ENCODE results near the gene OR52D1. TPM values are rescaled to one million over a fixed set of nuclear protein-coding genes. Genes with fewer than 3 reads are reported as not detected.
A peak's percentile ranks its signal among the peaks of the same experiment; 100 is the strongest.

The OR52D1 gene
- not detected in 2 replicates for total RNA-seq (2014; rRNA removed; shearing (Covaris generic))

DNA sequence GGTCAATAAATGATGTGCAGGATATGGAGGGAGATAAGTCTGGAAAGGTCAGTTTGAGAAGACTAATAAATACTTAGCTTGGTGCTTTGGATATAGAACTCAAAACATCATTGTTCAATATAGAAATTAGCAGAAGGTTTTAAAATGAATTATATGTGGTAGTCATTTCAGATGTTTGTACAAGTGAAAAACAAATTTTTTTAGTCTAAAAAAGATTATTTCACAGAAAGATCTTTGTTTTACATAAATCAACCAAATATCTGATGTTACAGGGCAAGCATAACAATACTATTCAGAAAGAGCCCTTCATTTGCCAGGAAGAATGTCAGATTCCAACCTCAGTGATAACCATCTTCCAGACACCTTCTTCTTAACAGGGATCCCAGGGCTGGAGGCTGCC lies at the start of gene OR52D1:
OR52D1 (plus strand) TSS at position 301 of the 400 bp plus-strand sequence; CDS start at position 323, 22 bp downstream.
- DNase-seq (ENCODE audit: low spot score): no peak

DNA sequence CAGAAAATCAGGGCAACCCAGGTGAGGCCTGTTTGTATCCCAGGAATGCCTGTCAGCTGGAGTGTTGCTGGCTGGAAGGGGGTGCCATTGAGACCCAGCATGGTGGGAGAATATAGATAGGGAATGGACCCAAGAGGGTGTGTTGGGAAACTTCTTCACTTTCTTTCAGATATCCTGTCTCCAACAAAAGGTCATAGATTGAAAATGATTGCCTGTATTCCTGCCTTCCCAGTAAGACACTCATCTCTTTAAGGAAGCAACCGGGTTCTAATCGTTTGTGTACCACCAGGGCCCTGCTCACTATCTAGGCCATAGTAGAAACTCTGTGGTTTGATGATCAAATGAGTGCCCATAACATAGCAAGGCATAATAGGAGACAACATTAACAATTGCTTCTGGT lies 47.1 kb upstream of the OR52D1 start, which contains the start of gene OR51I1:
OR51I1 (minus strand) TSS at position 101 of the 400 bp plus-strand sequence; CDS start at position 101, 0 bp downstream.
- no peak for DNase-seq (ENCODE audit: low spot score)

- no peak for DNase-seq (ENCODE audit: low spot score)
These were observed 44.6 kb upstream of the OR52D1 start for GRCh38 chr11:5443835-5444393.

GRCh38 chr11:5449023-5449422 lies 39.5 kb upstream of the OR52D1 start, which contains the start of gene OR51I2:
Gene OR51I2 (plus strand): TSS chr11:5449323. CDS start chr11:5453489, 4,166 bp downstream.
- no peak for DNase-seq (ENCODE audit: low spot score)

GRCh38 chr11:5449432-5449831 lies 39.1 kb upstream of the OR52D1 start:
- DNase-seq (ENCODE audit: low spot score): no peak

DNA sequence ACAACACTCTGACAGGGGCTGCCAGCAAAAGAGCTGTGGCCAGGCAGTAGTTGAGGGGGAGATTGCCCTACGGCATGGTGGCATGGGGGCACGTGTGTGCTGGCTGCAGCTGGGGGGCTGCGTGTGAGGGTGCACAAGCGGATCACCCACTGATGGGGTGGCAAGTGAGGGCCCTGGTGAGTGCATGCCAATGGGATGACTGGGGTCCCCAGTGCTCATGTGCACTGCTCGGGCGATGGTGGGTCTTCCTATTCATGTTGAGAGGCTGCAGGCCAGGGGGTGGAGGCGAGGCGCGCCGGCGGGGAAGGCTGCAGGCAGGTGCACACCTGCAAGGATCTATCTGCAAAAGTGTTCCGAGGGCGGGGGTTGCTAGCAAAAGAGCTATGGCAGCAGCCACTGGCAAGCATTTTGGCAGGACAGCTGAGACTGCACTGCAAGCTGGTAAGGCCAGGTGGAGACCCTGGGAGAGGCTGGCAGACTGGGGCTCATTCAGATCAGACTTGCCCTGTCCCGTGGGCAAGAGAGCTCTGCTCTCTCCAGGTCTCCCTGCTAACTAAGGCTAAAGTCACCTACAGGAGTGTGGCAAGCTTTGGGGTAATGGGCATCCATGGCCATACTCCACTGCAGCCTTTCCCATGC lies 27.4 kb upstream of the OR52D1 start:
- no peak for DNase-seq (ENCODE audit: low spot score)

DNA sequence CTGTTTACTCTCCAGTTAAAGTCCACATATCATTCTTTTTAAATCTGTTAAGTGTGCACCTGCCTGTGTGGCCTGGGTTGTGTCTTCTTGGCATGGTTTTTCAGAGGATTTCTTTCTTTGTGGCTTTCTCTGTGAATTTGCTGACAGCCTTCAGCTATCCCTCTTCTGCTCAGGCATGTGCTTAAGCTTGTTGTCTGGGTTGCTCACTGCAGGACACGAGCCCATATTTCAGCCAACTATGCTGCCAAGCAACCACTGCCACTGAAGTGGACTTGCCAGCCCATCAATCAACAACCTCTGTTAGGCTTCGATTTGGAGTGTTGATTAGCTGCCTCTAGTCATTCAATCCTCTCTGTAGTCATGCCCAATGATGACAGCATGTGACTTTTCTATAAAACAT lies 21.0 kb upstream of the OR52D1 start:
- no peak for DNase-seq (ENCODE audit: low spot score)

DNA sequence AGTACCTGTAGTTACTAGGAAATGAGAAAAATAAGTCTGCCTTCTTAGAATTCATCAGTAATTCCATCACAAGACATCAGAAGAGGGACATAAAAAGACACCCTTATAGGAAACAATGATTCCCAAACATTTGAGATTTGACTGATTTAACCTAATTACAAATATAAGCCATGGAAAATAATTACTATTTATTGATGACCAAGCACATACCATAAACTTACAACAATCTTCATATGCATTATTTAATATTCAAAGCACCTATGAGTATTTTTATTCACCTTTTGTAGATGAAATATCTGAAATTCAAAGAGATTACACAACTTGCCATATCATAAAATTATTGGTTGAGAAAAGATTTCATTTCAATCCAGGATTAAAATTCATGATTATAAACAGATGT lies 14.6 kb upstream of the OR52D1 start:
- DNase-seq (ENCODE audit: low spot score): no peak

GRCh38 chr11:5476186-5476819 lies 12.2 kb upstream of the OR52D1 start:
- DNase-seq (ENCODE audit: low spot score): peak; percentile 40

GRCh38 chr11:5486003-5486402 lies 2.5 kb upstream of the OR52D1 start:
- DNase-seq (ENCODE audit: low spot score): no peak

- no peak for DNase-seq (ENCODE audit: low spot score)
These were observed 2.1 kb upstream of the OR52D1 start for GRCh38 chr11:5486421-5486820.

GRCh38 chr11:5488798-5489399 lies 414 bp downstream of the OR52D1 start:
- DNase-seq (ENCODE audit: low spot score): no peak

DNA sequence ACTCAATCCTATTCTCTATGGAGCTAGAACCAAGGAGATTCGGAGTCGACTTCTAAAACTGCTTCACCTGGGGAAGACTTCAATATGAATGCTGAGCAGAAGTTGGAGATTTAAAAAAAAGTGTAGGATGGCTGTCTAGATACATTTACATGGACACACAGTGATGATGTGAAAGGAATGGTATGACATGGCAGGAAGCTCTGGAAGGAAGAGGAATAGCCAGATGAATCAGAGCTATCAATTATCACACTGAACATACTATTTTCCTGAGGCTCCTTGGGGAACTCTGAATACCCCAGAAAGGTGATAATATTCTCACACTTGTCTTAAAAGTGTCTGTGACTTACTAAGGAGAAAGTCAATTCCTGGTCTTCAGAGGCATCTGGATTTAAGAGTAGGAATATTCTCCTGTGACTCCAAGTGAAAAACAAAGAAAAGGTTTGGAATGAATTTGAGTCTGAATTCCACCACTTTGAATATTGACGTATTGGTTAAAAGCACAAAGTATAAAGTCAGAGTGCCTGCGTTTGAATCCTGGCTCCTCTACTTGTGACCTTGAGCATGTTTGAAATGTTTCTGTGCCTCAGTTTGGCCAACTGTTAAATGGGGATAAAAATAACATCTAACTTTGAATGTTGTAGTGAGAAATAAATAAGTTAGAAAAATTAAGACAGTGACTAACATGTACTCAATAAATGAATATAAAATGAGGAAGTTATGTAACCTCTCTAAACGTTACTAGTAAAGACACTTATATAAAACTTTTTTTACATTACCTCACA lies 1.3 kb downstream of the OR52D1 start:
- no peak for DNase-seq (ENCODE audit: low spot score)

- DNase-seq (ENCODE audit: low spot score): no peak
These were observed 11.2 kb downstream of the OR52D1 start for GRCh38 chr11:5499671-5500070.

DNA sequence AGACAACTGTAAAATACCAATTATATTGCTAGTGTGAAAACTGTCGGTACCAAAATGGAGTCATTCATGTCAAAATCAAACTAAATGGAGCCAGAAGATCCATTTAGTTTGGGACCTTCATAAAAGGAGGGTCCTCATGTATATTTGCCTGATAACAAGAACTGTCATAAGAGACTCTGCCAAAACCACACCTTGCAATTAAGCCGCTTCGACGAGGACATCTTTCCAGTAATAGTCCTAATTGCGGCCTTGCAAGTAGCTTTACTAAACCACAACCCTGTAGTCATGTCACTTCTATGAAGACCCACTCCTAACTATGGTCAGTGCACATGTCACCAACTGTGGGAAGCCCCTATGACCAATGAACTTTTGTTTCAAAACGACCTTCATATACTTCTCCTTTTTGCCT lies 11.9 kb downstream of the OR52D1 start:
- DNase-seq (ENCODE audit: low spot score): no peak

DNA sequence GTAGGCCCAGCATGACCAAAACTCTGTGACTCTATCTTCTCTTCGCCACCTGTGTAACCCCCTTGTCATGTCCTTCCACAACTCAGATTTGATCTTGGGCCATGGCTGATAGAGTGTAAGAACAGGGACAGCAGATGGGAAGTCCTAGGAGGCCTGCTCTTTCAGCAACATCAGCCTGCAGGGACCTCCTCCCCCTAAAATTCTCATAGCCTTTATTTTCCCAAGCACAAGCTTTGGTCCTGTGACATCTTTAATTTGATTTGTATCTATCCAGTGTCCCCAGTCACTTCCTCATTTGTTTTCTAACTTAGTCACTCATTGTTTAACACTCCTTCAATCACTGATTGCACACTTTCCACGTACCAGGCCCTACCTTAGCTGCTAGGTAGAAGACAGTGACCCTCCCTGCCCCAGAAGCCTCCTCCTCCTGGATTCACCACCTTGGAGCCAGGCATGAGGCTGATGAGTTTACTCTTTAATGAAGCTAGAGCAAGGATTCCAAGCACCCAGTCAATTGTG lies 16.0 kb downstream of the OR52D1 start:
- no peak for DNase-seq (ENCODE audit: low spot score)

DNA sequence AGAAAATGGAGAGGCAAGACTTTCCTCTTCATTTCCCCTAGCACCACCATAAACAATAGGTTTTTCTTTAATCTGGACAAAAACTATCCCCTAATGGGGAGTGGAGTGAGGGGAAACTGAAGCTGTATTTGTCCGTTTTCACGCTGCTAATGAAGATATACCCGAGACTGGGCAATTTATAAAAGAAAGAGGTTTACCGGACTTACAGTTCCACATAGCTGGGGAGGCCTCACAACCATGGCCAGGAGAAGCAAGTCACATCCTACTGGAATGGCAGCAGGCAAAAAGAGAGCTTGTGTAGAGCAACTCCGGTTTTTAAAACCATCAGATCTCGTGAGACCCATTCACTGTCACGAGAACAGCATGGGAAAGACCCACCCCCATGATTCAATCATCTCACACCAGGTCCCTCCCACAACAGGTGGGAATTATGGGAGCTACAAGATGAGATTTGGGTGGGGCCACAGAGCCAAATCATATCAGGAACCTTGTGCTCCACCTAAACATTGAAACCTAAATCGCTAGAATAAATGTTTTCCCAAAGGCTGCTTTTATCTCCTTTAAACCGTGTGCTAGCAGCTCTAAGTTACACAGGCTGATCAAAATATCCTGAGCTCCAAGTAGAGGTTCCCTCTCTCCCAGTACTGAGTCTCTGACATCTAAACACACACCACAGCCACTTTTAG lies 17.0 kb downstream of the OR52D1 start:
- DNase-seq (ENCODE audit: low spot score): peak; percentile 39

DNA sequence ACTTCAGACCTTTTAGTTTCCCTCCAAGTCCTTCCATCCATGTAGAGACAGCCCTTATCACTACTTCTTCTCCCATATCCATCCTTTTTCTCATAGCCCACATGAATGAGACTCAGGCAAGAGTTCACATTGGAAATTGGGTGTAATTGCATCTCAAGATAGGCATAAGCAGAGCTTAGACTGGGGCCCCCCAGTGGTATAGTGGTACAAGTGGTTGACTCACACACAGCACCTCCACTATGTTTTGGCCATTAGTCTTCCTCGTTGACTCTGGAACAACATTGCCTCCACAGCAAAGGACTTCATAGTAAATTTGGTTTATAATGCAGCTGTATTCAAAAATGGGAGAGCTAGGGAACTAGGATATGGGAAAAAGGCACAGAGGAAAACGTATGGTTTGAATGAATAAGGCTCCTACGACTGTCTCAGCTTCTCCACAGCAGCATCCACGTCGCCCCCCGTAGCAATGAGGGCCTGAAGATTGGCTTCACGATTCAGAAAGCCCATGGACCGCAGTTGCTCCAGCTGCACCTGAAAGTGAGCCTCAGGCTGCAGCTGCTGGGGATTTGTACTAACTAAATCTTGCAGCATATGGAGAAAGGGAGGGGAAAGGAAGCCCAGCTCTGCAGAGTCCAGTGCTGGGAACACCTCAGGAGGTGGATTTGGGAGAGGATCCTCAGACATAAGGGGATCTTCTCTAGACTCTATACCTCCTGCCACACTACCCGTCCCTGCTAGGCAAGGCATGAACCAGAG lies 18.9 kb downstream of the OR52D1 start:
- DNase-seq (ENCODE audit: low spot score): no peak

DNA sequence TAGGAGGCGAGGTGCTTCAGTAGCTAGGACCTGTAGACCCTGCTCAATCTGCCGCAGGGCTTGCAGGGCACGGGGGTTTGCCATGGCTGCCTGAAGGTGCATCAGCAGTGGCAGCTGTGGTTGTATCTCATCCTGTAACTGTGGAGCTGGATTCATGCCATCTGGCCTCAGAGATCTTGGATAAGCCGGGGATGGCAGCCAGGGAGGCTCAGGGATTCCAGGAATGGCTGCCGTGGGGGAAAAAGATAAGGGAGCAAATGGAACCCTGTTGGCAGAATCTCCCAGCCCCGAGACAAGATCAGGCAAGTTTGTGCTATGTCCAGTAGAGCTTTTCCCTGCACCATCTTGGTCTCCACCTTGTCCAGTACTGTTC lies 19.4 kb downstream of the OR52D1 start:
- no peak for DNase-seq (ENCODE audit: low spot score)

DNA sequence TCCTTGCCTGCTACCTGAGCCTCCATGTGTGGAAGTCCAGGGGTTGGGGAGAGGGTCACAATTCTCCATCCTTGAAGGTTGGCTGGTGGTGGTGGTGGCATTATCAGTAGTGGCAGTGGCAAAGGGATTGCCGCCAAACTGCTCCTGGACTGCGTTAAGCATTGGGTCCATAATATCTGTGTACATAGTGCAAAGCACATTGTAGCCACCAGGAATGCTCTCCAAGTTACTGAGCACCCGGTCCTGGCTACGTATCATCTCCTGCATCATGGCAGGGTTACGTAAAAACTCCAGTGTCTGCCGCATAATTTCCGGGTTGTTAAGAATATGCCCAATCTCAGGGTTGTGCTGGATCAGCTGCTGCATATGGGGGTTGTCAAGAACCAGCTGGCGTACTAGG lies 20.1 kb downstream of the OR52D1 start:
- no peak for DNase-seq (ENCODE audit: low spot score)

All from H4 (cell line).